Uterus (tissue), 2 donors: ENCODE data around the gene HLA-DRA.

Experiments used
- POLR2A ChIP-seq, 2 donors: fragments of 450-650 bp; IDR thresholded peaks; one replicate each; pipeline ENCODE4 v1.6.1; 2016; ENCODE audit warnings: antibody characterized with exemption in 2 of 2, mild to moderate bottlenecking in 1 of 2, moderate library complexity in 1 of 2
- TF ChIP-seq, protein P1 (sequence below), 4 experiments: fragments of 200-600 bp in 2 of 4; fragments of 450-650 bp in 2 of 4; sonication (generic) in 2 of 4; IDR thresholded peaks; one replicate each; pipeline ENCODE4 v1.5.1; 2016 to 2019; ENCODE audit warnings: antibody characterized with exemption in 4 of 4, mild to moderate bottlenecking in 2 of 4, moderate library complexity in 1 of 4

DNA sequence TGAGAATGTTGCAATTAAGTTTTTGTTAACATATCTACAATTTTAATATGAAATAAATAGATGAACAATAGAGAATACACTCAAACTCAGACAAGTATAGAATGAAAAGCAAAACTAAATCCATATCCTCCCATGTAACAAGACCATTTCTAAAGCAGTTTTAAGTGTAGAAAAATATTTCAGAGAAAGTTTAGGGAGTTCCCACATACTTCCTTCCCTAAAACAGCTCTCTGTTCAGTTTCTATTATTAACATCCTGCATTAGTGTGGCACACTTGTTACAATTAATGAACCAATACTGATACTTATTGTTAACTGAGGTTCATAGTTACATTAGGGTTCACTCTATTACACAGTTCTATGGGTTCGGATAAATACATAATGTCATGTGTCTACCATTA, 52.0 kb downstream of the HLA-DRA start:
- TF ChIP-seq POLR2A (IDR thresholded peaks at IDR 0.05): no peak
- TF ChIP-seq, protein P1, sequence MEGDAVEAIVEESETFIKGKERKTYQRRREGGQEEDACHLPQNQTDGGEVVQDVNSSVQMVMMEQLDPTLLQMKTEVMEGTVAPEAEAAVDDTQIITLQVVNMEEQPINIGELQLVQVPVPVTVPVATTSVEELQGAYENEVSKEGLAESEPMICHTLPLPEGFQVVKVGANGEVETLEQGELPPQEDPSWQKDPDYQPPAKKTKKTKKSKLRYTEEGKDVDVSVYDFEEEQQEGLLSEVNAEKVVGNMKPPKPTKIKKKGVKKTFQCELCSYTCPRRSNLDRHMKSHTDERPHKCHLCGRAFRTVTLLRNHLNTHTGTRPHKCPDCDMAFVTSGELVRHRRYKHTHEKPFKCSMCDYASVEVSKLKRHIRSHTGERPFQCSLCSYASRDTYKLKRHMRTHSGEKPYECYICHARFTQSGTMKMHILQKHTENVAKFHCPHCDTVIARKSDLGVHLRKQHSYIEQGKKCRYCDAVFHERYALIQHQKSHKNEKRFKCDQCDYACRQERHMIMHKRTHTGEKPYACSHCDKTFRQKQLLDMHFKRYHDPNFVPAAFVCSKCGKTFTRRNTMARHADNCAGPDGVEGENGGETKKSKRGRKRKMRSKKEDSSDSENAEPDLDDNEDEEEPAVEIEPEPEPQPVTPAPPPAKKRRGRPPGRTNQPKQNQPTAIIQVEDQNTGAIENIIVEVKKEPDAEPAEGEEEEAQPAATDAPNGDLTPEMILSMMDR (IDR thresholded peaks at IDR 0.05): no peak
